22Rv1 (cell line): ENCODE results near the gene SLC27A3.

Experiments used
- ZFX ChIP-seq: fragments of 450-650 bp; IDR thresholded peaks from 2 replicates; pipeline ENCODE4 v1.6.1; 2017; ENCODE audit warnings: antibody characterized with exemption, borderline replicate concordance
- TF ChIP-seq, protein P1 (sequence below): fragments of 450-650 bp; IDR thresholded peaks from 2 replicates; pipeline ENCODE4 v1.5.1; 2017; ENCODE audit warnings: mild to moderate bottlenecking

DNA sequence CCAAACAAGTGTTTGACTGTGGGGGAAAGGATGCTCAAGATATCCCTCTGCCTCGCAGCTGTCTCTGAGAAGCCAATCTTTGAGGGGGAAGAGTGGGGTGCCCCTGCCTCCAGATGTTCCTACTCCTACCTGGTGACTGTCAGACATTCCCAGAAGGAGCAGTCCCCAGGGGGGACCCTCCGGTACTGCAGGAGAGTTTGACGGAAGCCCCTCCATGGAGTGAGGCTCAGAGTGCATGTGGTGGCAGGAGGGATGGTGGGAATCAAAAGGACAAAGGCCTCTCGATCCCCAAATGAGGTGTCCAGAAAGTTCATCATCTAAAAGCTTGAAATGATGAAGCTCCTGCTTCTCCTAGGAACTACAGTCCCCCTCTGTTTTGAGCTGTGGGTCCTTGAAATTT, 5.3 kb downstream of the SLC27A3 start:
- TF ChIP-seq, protein P1, sequence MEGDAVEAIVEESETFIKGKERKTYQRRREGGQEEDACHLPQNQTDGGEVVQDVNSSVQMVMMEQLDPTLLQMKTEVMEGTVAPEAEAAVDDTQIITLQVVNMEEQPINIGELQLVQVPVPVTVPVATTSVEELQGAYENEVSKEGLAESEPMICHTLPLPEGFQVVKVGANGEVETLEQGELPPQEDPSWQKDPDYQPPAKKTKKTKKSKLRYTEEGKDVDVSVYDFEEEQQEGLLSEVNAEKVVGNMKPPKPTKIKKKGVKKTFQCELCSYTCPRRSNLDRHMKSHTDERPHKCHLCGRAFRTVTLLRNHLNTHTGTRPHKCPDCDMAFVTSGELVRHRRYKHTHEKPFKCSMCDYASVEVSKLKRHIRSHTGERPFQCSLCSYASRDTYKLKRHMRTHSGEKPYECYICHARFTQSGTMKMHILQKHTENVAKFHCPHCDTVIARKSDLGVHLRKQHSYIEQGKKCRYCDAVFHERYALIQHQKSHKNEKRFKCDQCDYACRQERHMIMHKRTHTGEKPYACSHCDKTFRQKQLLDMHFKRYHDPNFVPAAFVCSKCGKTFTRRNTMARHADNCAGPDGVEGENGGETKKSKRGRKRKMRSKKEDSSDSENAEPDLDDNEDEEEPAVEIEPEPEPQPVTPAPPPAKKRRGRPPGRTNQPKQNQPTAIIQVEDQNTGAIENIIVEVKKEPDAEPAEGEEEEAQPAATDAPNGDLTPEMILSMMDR = no peak
- TF ChIP-seq ZFX = no peak
